ENCODE measurements around the gene ABCF2. TPM values are rescaled to one million over a fixed set of nuclear protein-coding genes. Genes with fewer than 3 reads are reported as not detected.

Gene ABCF2
- total RNA-seq, 2 donors from 2014 or later, result 43.3 to 48.9 TPM

GRCh38 chr7:151254851-151255250 lies 27.8 kb upstream of the ABCF2 start:
- H3K27me3 ChIP-seq (ENCODE audit: control insufficient read depth, insufficient read depth, low read length, poor library complexity, severe bottlenecking), result no peaks in the 10 kb centered on the region
- H3K9ac ChIP-seq (ENCODE audit: extremely low read depth, low read length, poor library complexity, severe bottlenecking), result no peak overlapping the region
- H3K4me1 ChIP-seq (ENCODE audit: control insufficient read depth, insufficient read depth, low read length), result peaks cover 21% of the 10 kb centered on the region
- no peak for DNase-seq
- Mint-ChIP-seq H3K9me3 (peaks cover 7% of the 10 kb centered on the region), H3K36me3 (ENCODE audit: low read depth) (peaks cover 10% of the 10 kb centered on the region), H3K27ac (no peak overlapping the region), H3K27me3 (ENCODE audit: insufficient read depth) (peaks cover 73% of the 10 kb centered on the region), H3K4me1 (peaks cover 26% of the 10 kb centered on the region), H3K4me3 (no peak overlapping the region)
- peaks cover 4% of the 10 kb centered on the region for H3K9me3 ChIP-seq (ENCODE audit: control insufficient read depth, low read length)
- H3K36me3 ChIP-seq (ENCODE audit: control insufficient read depth, insufficient read depth, low read length), result no peaks in the 10 kb centered on the region
- no peak for TF ChIP-seq CTCF (conservative IDR thresholded peaks at IDR 0.05)
- 91 to 94% methylated on average over 8 to 11 of the region's 11 CpGs for WGBS, 2 experiments (ENCODE audit: insufficient coverage in 1 of 2, insufficient read length in 1 of 2)
- no peak overlapping the region for H3K27ac ChIP-seq (ENCODE audit: low read depth, low read length)
- H3K4me3 ChIP-seq (ENCODE audit: low read length), result no peak overlapping the region

GRCh38 chr7:151254316-151254715 lies 27.3 kb upstream of the ABCF2 start:
- 91 to 94% methylated on average over 4 to 7 of the region's 7 CpGs for WGBS, 2 experiments (ENCODE audit: insufficient coverage in 1 of 2, insufficient read length in 1 of 2)
- Histone ChIP-seq H3K9me3 (ENCODE audit: control insufficient read depth, low read length) (peaks cover 2% of the 10 kb centered on the region), H3K4me3 (ENCODE audit: low read length) (no peak overlapping the region), H3K4me1 (ENCODE audit: control insufficient read depth, insufficient read depth, low read length) (peaks cover 22% of the 10 kb centered on the region), H3K27ac (ENCODE audit: low read depth, low read length) (no peak overlapping the region), H3K27me3 (ENCODE audit: control insufficient read depth, insufficient read depth, low read length, poor library complexity, severe bottlenecking) (no peaks in the 10 kb centered on the region), H3K9ac (ENCODE audit: extremely low read depth, low read length, poor library complexity, severe bottlenecking) (no peak overlapping the region), H3K36me3 (ENCODE audit: control insufficient read depth, insufficient read depth, low read length) (no peaks in the 10 kb centered on the region)
- peaks cover 29% of the 10 kb centered on the region for H3K4me1 Mint-ChIP-seq
- TF ChIP-seq CTCF (conservative IDR thresholded peaks at IDR 0.05), result no peak
- H3K9me3 Mint-ChIP-seq, result peaks cover 4% of the 10 kb centered on the region
- no peak for DNase-seq
- no peak overlapping the region for H3K27ac Mint-ChIP-seq
- peaks cover 10% of the 10 kb centered on the region for H3K36me3 Mint-ChIP-seq (ENCODE audit: low read depth)
- peaks cover 73% of the 10 kb centered on the region for H3K27me3 Mint-ChIP-seq (ENCODE audit: insufficient read depth)
- no peak overlapping the region for H3K4me3 Mint-ChIP-seq

- TF ChIP-seq CTCF (conservative IDR thresholded peaks at IDR 0.05), result no peak
- WGBS, 2 experiments (ENCODE audit: insufficient coverage in 1 of 2, insufficient read length in 1 of 2), result 62 to 72% methylated on average over 10 to 17 of the region's 17 CpGs
- Histone ChIP-seq H3K4me3 (ENCODE audit: low read length) (peak overlapping the region; percentile 80), H3K27ac (ENCODE audit: low read depth, low read length) (peak overlapping the region; percentile 95), H3K9me3 (ENCODE audit: control insufficient read depth, low read length) (no peaks in the 10 kb centered on the region), H3K9ac (ENCODE audit: extremely low read depth, low read length, poor library complexity, severe bottlenecking) (no peak overlapping the region), H3K36me3 (ENCODE audit: control insufficient read depth, insufficient read depth, low read length) (no peaks in the 10 kb centered on the region), H3K4me1 (ENCODE audit: control insufficient read depth, insufficient read depth, low read length) (peaks cover 22% of the 10 kb centered on the region), H3K27me3 (ENCODE audit: control insufficient read depth, insufficient read depth, low read length, poor library complexity, severe bottlenecking) (no peaks in the 10 kb centered on the region)
- Mint-ChIP-seq H3K27ac (peak overlapping the region; percentile 77), H3K27me3 (ENCODE audit: insufficient read depth) (peaks cover 68% of the 10 kb centered on the region), H3K4me3 (peak overlapping the region; percentile 74), H3K36me3 (ENCODE audit: low read depth) (peaks cover 6% of the 10 kb centered on the region), H3K4me1 (peaks cover 33% of the 10 kb centered on the region), H3K9me3 (no peaks in the 10 kb centered on the region)
- DNase-seq, result peak; percentile 69
Observed at GRCh38 chr7:151252961-151253711, 26.1 kb upstream of the ABCF2 start.

All from endodermal cell (in vitro differentiated cells).